GM12873 (cell line): ENCODE data around the gene WASF2.
A peak's percentile ranks its signal among the peaks of the same experiment; 100 is the strongest.

Source experiments
- TF ChIP-seq, protein P1 (sequence below): IDR thresholded peaks from 2 replicates; pipeline ENCODE4 v1.5.1; 2012; ENCODE audit warnings: low read depth, mild to moderate bottlenecking, moderate library complexity, low read length, control low read depth; ENCODE audit not compliant: insufficient read depth; ENCODE audit errors: missing control alignments

Gene WASF2

GRCh38 chr1:27393641-27394281 is 96.2 kb downstream of the WASF2 start:
- TF ChIP-seq, protein P1, sequence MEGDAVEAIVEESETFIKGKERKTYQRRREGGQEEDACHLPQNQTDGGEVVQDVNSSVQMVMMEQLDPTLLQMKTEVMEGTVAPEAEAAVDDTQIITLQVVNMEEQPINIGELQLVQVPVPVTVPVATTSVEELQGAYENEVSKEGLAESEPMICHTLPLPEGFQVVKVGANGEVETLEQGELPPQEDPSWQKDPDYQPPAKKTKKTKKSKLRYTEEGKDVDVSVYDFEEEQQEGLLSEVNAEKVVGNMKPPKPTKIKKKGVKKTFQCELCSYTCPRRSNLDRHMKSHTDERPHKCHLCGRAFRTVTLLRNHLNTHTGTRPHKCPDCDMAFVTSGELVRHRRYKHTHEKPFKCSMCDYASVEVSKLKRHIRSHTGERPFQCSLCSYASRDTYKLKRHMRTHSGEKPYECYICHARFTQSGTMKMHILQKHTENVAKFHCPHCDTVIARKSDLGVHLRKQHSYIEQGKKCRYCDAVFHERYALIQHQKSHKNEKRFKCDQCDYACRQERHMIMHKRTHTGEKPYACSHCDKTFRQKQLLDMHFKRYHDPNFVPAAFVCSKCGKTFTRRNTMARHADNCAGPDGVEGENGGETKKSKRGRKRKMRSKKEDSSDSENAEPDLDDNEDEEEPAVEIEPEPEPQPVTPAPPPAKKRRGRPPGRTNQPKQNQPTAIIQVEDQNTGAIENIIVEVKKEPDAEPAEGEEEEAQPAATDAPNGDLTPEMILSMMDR, result no peak

- TF ChIP-seq, protein P1, result peak; percentile 17
Measured at GRCh38 chr1:27392778-27393635, 97.0 kb downstream of the WASF2 start.

DNA sequence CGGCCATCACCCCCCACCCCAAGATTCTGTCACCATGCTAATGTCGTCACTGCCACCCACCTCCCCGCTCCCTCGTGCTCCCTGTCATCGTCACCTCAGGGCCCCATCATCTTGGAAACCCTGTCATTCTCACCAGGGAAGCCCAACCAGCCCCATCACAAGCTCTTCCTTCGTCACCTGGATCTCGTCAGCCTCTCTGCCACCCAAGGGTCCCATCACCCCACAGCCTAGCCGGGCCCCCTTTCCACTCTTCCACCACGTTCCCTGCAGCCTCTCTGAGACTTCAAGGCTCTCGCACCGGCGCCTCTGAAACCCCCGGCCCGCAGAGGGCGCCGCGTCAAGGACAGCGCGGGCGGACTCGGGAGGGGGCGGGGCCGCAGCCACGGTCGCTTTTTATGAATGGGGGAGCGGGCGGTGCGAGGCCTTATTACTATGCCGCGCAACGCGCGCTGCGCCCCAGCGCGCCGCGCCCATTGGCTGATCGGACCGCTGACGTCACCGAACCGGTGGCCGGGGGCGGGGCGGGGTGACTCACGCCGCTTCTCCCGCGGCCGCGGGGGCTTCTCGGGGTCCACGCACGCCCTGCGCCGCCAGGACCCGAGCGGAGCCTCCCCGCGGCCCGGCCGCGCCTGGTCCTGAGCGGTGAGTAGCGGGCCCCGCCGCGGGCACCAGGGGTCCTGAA is 97.7 kb downstream of the WASF2 start, which contains the start of gene GPR3:
Gene GPR3, plus strand, starts transcription at position 527 of the 682 bp plus-strand sequence. CDS start 1,177 bp downstream, outside the sequence.
- TF ChIP-seq, protein P1, result peak; percentile 50

- TF ChIP-seq, protein P1, result no peak
Measured at GRCh38 chr1:27391511-27392095, 98.4 kb downstream of the WASF2 start.

DNA sequence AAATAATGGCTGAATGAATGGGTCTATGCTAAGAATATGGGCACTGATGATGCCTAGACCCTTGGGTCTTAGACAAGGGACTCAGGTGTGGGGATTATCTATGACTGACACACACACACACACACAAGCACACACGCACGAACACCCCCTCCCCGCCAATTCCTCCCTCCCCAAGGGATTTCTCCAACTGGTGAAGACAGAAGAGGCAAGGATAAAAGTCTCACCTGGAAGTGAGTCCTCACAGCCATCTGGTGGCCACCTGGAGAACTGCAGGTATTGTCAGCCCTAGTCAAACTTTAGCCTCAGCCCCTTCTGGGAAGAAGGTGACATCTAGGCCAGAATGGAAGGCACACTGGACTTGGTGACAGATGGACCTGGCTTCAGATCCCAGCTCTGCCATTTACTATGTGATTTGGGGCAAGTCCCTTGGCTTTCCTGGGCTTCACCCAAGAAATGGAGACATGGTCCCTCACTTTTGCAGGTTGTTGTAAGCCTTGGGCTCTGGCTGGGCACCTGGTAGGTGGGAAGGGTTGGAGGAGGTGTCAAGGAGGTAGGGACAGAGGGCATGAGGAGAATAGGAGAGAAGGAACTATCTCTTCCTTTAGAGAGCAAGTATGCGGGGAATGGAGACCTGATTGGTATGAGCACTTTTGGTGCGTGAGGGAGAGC is 101.5 kb downstream of the WASF2 start:
- TF ChIP-seq, protein P1, result peak; percentile 97

DNA sequence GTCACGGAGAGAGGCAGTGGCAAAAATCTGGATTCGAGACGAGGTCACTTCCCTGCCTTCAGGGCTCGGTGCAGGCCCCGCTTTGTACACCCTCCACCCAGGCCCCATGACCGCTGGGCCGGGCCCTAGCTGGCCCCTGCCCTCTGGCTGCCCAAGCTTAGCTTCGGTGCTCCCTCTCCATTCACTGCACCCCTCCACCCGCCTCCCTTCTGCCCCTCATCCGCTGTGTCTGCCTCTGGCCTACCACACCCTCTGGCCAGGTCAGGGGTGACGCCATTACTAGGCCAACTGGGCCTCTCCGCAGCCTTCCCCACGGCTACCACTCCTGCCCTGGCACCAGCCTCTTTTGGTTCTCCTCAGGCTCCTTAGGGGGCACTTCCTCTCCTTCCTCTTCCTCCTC is 106.3 kb downstream of the WASF2 start:
- TF ChIP-seq, protein P1, result no peak
